HepG2 (cell line): ENCODE measurements around the gene FOXA1. TPM values are rescaled to one million over a fixed set of nuclear protein-coding genes. Genes with fewer than 3 reads are reported as not detected.

Experiments
- ARNT ChIP-seq: fragments of 450-650 bp; IDR thresholded peaks from 2 replicates; pipeline ENCODE4 v1.6.1; 2017
- ATF2 ChIP-seq: sonication (generic); formaldehyde crosslinking; IDR thresholded peaks from 2 replicates; pipeline ENCODE4 v1.4.0; 2020; ENCODE audit warnings: missing genetic modification reagents
- DMAP1 ChIP-seq: IDR thresholded peaks from 2 replicates; pipeline ENCODE4 v1.6.1; 2016
- GRHL1 ChIP-seq: sonication (generic); formaldehyde crosslinking; conservative IDR thresholded peaks from 2 replicates; pipeline ENCODE4 v1.8.0; 2022; ENCODE audit warnings: missing genetic modification reagents
- HDAC2 ChIP-seq: sonication (generic); formaldehyde crosslinking; IDR thresholded peaks from 2 replicates; pipeline ENCODE4 v1.4.0; 2020; ENCODE audit warnings: missing genetic modification reagents
- MAF1 ChIP-seq: sonication (generic); formaldehyde crosslinking; IDR thresholded peaks from 2 replicates; pipeline ENCODE4 v1.5.0; 2020; ENCODE audit warnings: missing genetic modification reagents, borderline replicate concordance
- NR1H2 ChIP-seq: sonication (generic); formaldehyde crosslinking; IDR thresholded peaks from 2 replicates; pipeline ENCODE4 v1.8.1; 2022; ENCODE audit warnings: low read depth, missing genetic modification reagents, borderline replicate concordance
- ZNF101 ChIP-seq: sonication (generic); formaldehyde crosslinking; IDR thresholded peaks from 2 replicates; pipeline ENCODE4 v1.4.0; 2020; ENCODE audit warnings: mild to moderate bottlenecking, low read depth, missing genetic modification reagents, borderline replicate concordance
- ZNF292 ChIP-seq: sonication (generic); formaldehyde crosslinking; IDR thresholded peaks from 2 replicates; pipeline ENCODE4 v1.8.1; 2022; ENCODE audit warnings: mild to moderate bottlenecking, low read depth, missing genetic modification reagents, borderline replicate concordance
- ZNF773 ChIP-seq: sonication (generic); formaldehyde crosslinking; IDR thresholded peaks from 2 replicates; pipeline ENCODE4 v1.4.0; 2020; ENCODE audit warnings: missing genetic modification reagents, borderline replicate concordance
- polyA plus RNA-seq, 8 experiments: library from polyadenylated mRNA; depleted of rRNA in 3 of 8; stranded (reverse) in 7 of 8; unstranded in 1 of 8; fragments of >200 nt; fragmentation: Illumina TruSeq in 4 of 8; extraction: Trizol in 4 of 8; gene quantifications; 2 replicates each; pipeline versions ENCODE4 v1.2.1 to v1.2.3, GENCODE V29; 2011 to 2016; ENCODE audit warnings: low read depth in 4 of 8, missing spikeins in 1 of 8, mixed read lengths in 1 of 8; ENCODE audit not compliant: insufficient read depth in 1 of 8
- total RNA-seq, 5 experiments: library from RNA; depleted of rRNA; stranded (reverse); fragments of >200 nt; fragmentation: Illumina TruSeq; extraction: Trizol; gene quantifications; 2 replicates each; pipeline ENCODE4 v1.2.3, GENCODE V29; 2016; ENCODE audit warnings: low read depth in 1 of 5
- TF ChIP-seq, protein P1 (sequence below): sonication (generic); formaldehyde crosslinking; IDR thresholded peaks from 2 replicates; pipeline ENCODE4 v1.4.0; 2020; ENCODE audit warnings: missing genetic modification reagents
- TF ChIP-seq, protein P2 (sequence below): sonication (generic); formaldehyde crosslinking; IDR thresholded peaks from 2 replicates; pipeline ENCODE4 v1.9.0; 2021; ENCODE audit warnings: missing genetic modification reagents, borderline replicate concordance
- TF ChIP-seq, protein P3 (sequence below): sonication (generic); formaldehyde crosslinking; IDR thresholded peaks from 2 replicates; pipeline ENCODE4 v1.5.0; 2020; ENCODE audit warnings: mild to moderate bottlenecking, missing genetic modification reagents

The FOXA1 gene
- total and polyA plus RNA-seq, 2 of the 13 experiments (the other 11 are each of a cell fraction or from before 2014, with no cell fraction given) = 43.4 to 58.6 TPM

DNA sequence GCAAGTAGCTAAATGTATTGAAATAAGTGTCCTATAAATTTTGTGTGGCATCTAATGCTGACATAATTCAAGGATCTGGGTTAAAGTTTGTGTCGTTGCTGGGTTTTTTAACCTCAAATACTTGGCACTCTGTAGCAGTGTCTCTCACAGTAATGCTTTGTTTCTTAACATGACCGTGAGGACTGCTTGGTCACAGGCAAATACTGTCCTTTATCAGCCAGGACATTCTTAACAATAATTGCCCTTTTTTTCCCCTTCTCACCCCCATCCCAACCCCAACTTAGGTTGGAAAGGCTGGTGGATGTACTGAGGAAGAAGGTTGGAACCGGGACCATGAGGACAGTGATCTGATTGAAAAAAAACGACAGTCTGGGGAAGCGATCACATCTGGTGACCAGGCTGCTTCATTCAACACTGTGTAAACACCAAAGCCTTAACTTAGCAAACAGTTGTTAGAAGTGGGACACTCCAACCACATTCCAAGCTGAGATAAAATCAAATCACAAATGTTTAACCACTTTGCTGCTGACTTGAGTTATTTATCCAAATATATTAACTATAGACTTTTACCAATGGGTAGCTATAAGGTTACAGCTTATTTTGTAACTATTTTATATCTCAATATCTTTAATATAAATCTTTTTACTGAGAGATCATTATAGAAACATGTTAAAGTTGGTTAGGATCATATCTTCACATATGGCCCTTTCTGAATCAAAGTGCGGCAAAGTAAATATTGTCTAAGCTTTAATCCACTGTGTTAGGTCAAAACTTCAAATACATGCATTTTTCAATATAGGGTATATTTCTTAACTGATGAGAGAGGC, 48.2 kb downstream of the FOXA1 start (continued):
- TF ChIP-seq, protein P1, sequence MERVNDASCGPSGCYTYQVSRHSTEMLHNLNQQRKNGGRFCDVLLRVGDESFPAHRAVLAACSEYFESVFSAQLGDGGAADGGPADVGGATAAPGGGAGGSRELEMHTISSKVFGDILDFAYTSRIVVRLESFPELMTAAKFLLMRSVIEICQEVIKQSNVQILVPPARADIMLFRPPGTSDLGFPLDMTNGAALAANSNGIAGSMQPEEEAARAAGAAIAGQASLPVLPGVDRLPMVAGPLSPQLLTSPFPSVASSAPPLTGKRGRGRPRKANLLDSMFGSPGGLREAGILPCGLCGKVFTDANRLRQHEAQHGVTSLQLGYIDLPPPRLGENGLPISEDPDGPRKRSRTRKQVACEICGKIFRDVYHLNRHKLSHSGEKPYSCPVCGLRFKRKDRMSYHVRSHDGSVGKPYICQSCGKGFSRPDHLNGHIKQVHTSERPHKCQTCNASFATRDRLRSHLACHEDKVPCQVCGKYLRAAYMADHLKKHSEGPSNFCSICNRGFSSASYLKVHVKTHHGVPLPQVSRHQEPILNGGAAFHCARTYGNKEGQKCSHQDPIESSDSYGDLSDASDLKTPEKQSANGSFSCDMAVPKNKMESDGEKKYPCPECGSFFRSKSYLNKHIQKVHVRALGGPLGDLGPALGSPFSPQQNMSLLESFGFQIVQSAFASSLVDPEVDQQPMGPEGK = peak; percentile 92; the same call in 1 of the 2 replicates
- TF ChIP-seq ARNT (no peak), NR1H2 (no peak), GRHL1 (no peak), ATF2 (CRISPR knock-in tag) (peak; percentile 96), HDAC2 (CRISPR knock-in tag) (peak; percentile 100), ZNF773 (CRISPR knock-in tag) (no peak), ZNF292 (peak; percentile 100), ZNF101 (CRISPR knock-in tag) (peak; percentile 25; the same call in 1 of the 2 replicates), DMAP1 (CRISPR knock-in tag) (peak; percentile 88; the same call in 1 of the 2 replicates), MAF1 (CRISPR knock-in tag) (0 out of 2 replicates have a peak, but pooled peaks have one; percentile 56)
- TF ChIP-seq, protein P2, sequence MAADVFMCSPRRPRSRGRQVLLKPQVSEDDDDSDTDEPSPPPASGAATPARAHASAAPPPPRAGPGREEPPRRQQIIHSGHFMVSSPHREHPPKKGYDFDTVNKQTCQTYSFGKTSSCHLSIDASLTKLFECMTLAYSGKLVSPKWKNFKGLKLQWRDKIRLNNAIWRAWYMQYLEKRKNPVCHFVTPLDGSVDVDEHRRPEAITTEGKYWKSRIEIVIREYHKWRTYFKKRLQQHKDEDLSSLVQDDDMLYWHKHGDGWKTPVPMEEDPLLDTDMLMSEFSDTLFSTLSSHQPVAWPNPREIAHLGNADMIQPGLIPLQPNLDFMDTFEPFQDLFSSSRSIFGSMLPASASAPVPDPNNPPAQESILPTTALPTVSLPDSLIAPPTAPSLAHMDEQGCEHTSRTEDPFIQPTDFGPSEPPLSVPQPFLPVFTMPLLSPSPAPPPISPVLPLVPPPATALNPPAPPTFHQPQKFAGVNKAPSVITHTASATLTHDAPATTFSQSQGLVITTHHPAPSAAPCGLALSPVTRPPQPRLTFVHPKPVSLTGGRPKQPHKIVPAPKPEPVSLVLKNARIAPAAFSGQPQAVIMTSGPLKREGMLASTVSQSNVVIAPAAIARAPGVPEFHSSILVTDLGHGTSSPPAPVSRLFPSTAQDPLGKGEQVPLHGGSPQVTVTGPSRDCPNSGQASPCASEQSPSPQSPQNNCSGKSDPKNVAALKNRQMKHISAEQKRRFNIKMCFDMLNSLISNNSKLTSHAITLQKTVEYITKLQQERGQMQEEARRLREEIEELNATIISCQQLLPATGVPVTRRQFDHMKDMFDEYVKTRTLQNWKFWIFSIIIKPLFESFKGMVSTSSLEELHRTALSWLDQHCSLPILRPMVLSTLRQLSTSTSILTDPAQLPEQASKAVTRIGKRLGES (CRISPR knock-in tag) = 0 out of 2 replicates have a peak, but pooled peaks have one; percentile 56
- TF ChIP-seq, protein P3, sequence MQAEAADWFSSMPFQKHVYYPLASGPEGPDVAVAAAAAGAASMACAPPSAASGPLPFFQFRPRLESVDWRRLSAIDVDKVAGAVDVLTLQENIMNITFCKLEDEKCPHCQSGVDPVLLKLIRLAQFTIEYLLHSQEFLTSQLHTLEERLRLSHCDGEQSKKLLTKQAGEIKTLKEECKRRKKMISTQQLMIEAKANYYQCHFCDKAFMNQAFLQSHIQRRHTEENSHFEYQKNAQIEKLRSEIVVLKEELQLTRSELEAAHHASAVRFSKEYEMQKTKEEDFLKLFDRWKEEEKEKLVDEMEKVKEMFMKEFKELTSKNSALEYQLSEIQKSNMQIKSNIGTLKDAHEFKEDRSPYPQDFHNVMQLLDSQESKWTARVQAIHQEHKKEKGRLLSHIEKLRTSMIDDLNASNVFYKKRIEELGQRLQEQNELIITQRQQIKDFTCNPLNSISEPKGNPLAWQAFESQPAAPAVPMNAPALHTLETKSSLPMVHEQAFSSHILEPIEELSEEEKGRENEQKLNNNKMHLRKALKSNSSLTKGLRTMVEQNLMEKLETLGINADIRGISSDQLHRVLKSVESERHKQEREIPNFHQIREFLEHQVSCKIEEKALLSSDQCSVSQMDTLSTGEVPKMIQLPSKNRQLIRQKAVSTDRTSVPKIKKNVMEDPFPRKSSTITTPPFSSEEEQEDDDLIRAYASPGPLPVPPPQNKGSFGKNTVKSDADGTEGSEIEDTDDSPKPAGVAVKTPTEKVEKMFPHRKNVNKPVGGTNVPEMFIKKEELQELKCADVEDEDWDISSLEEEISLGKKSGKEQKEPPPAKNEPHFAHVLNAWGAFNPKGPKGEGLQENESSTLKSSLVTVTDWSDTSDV (CRISPR knock-in tag) = no peak
